Fibroblast of lung (primary cell): ENCODE results near the gene SEC61G. TPM values are rescaled to one million over a fixed set of nuclear protein-coding genes. Genes with fewer than 3 reads are reported as not detected.

Source experiments
- DNase-seq, 2 donors: peaks; one replicate each; pipeline versions ENCODE4 v3.0.0 to v3.0.0-alpha.2; 2010; ENCODE audit warnings: low read depth in 2 of 2
- H2AFZ ChIP-seq: 2 replicates; pipeline ENCODE4 v1.5.1; 2012; ENCODE audit warnings: low read length, control low read depth, inconsistent platforms
- H3K27ac ChIP-seq: 2 replicates; pipeline ENCODE4 v1.5.1; 2011; ENCODE audit warnings: low read length, control low read depth; ENCODE audit not compliant: insufficient read depth
- H3K27me3 ChIP-seq: 2 replicates; pipeline ENCODE4 v1.5.1; 2011; ENCODE audit warnings: mild to moderate bottlenecking, low read length; ENCODE audit not compliant: control insufficient read depth, insufficient read depth
- H3K36me3 ChIP-seq: 2 replicates; pipeline ENCODE4 v1.5.1; 2011; ENCODE audit warnings: low read length; ENCODE audit not compliant: control insufficient read depth, insufficient read depth
- H3K4me1 ChIP-seq: 2 replicates; pipeline ENCODE4 v1.5.1; 2011; ENCODE audit warnings: low read length; ENCODE audit not compliant: control insufficient read depth, insufficient read depth; ENCODE audit errors: extremely low read depth
- H3K4me2 ChIP-seq: 2 replicates; pipeline ENCODE4 v1.5.1; 2011; ENCODE audit warnings: low read length, control low read depth; ENCODE audit not compliant: insufficient read depth; ENCODE audit errors: extremely low read depth
- H3K4me3 ChIP-seq, 4 experiments: fragments of 200-600 bp in 1 of 4; sonication (generic) in 1 of 4; replicated peaks in 1 of 4; 2 replicates each; pipeline ENCODE4 v1.5.1; 2011 to 2016; ENCODE audit warnings: low read length in 4 of 4, low read depth in 3 of 4, mild to moderate bottlenecking in 3 of 4, control low read depth in 2 of 4, inconsistent platforms in 1 of 4, mixed read lengths in 1 of 4; ENCODE audit not compliant: insufficient read depth in 1 of 4; ENCODE audit errors: control extremely low read depth in 1 of 4
- H3K79me2 ChIP-seq: 2 replicates; pipeline ENCODE4 v1.5.1; 2012; ENCODE audit warnings: mild to moderate bottlenecking, low read length, inconsistent platforms; ENCODE audit not compliant: control insufficient read depth, insufficient read depth
- H3K9ac ChIP-seq: 2 replicates; pipeline ENCODE4 v1.5.1; 2011; ENCODE audit warnings: mild to moderate bottlenecking, low read length, control low read depth; ENCODE audit not compliant: insufficient read depth
- H3K9me3 ChIP-seq: 2 replicates; pipeline ENCODE4 v1.5.1; 2012; ENCODE audit warnings: low read depth, low read length; ENCODE audit not compliant: control insufficient read depth, insufficient read depth
- H4K20me1 ChIP-seq: 2 replicates; pipeline ENCODE4 v1.5.1; 2011; ENCODE audit warnings: low read length; ENCODE audit not compliant: control insufficient read depth, insufficient read depth; ENCODE audit errors: extremely low read depth
- EZH2 ChIP-seq: IDR thresholded peaks from 2 replicates; pipeline ENCODE4 v1.5.1; 2012; ENCODE audit warnings: low read length, control low read depth, mild to moderate bottlenecking; ENCODE audit errors: missing control alignments
- polyA plus RNA-seq, 2 donors: library from polyadenylated mRNA; depleted of rRNA in 1 of 2; stranded (reverse) in 1 of 2; unstranded in 1 of 2; fragments of >200 nt; gene quantifications; 2 replicates each; pipeline ENCODE4 v1.2.1, GENCODE V29; 2011 to 2012; ENCODE audit warnings: missing spikeins in 1 of 2
- total RNA-seq: library from RNA; depleted of rRNA; stranded (reverse); fragments of >200 nt; gene quantifications from 2 replicates; pipeline ENCODE4 v1.2.1, GENCODE V29; 2014
- TF ChIP-seq, protein P1 (sequence below), 2 donors: IDR thresholded peaks in 1 of 2; conservative IDR thresholded peaks in 1 of 2; 1 replicate in 1 of 2; 2 replicates in 1 of 2; pipeline ENCODE4 v1.5.1; 2011 to 2012; ENCODE audit warnings: low read length in 2 of 2, control low read depth in 1 of 2, inconsistent platforms in 1 of 2, low read depth in 1 of 2, mild to moderate bottlenecking in 1 of 2

The SEC61G gene
- total and polyA plus RNA-seq, 2 donors (not counting 1 experiment from before 2014, with no cell fraction given), result 143 to 623 TPM

DNA sequence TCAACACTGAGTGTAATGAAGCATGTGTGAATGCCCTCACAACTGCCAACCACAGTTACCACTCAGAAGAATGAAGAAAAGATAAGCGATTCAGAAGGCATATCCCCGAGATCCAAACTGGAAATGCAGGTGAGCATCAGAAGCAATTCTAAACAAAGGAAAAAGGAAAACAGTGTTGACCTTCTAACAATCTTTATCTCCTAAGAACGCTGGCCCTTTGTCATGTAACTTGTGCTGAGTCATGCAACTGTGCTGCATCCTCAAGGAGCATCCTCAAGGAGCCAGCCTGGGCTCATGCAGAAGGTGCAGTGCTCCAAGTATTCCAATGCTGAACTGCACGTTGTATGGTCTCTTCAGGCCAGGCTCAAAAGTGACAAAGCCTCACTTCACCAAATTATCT is 30.6 kb downstream of the SEC61G start:
- TF ChIP-seq, protein P1, sequence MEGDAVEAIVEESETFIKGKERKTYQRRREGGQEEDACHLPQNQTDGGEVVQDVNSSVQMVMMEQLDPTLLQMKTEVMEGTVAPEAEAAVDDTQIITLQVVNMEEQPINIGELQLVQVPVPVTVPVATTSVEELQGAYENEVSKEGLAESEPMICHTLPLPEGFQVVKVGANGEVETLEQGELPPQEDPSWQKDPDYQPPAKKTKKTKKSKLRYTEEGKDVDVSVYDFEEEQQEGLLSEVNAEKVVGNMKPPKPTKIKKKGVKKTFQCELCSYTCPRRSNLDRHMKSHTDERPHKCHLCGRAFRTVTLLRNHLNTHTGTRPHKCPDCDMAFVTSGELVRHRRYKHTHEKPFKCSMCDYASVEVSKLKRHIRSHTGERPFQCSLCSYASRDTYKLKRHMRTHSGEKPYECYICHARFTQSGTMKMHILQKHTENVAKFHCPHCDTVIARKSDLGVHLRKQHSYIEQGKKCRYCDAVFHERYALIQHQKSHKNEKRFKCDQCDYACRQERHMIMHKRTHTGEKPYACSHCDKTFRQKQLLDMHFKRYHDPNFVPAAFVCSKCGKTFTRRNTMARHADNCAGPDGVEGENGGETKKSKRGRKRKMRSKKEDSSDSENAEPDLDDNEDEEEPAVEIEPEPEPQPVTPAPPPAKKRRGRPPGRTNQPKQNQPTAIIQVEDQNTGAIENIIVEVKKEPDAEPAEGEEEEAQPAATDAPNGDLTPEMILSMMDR (conservative IDR thresholded peaks at IDR 0.05 in 1 of 2, IDR thresholded peaks at IDR 0.05 in 1 of 2; ENCODE audit: low read depth in 1 of 2, low read length in 2 of 2), result no peak
- TF ChIP-seq EZH2, result no peak
- Histone ChIP-seq H4K20me1 (no peaks in the 10 kb centered on the region), H3K27ac (no peak overlapping the region), H3K36me3 (no peaks in the 10 kb centered on the region), H3K79me2 (no peaks in the 10 kb centered on the region), H3K4me3 (no peak overlapping the region), H3K27me3 (no peaks in the 10 kb centered on the region), H3K4me2 (no peak overlapping the region), H3K9me3 (no peaks in the 10 kb centered on the region), H3K4me1 (no peaks in the 10 kb centered on the region), H2AFZ (no peak overlapping the region), H3K9ac (no peak overlapping the region)
- DNase-seq, result no peak

DNA sequence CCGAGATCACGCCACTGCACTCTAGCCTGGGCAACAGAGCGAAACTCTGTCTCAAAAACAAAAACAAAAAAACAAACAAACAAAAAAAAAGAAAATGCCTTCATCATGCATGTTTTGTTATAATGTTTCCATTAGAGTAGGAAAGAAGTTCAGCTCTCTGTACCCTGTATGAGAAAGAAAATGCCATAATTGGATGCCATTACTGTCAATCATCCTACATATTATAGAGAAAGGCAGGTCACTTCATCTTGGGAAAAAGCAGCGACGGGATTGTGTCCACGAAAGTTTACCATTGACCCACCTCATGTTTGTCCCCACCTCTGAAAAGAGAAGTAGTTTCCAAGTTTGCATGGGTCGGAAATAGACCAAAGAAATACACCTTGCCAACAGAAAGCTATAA is 33.8 kb downstream of the SEC61G start:
- Histone ChIP-seq H3K4me1 (no peaks in the 10 kb centered on the region), H3K4me3 (no peak overlapping the region), H3K36me3 (no peaks in the 10 kb centered on the region), H4K20me1 (no peaks in the 10 kb centered on the region), H3K4me2 (no peak overlapping the region), H3K27ac (no peak overlapping the region), H3K27me3 (no peaks in the 10 kb centered on the region), H3K79me2 (no peaks in the 10 kb centered on the region), H2AFZ (no peak overlapping the region), H3K9me3 (no peaks in the 10 kb centered on the region), H3K9ac (no peak overlapping the region)
- no peak for DNase-seq
- no peak for TF ChIP-seq EZH2
- TF ChIP-seq, protein P1 (conservative IDR thresholded peaks at IDR 0.05 in 1 of 2, IDR thresholded peaks at IDR 0.05 in 1 of 2; ENCODE audit: low read depth in 1 of 2, low read length in 2 of 2), result no peak

DNA sequence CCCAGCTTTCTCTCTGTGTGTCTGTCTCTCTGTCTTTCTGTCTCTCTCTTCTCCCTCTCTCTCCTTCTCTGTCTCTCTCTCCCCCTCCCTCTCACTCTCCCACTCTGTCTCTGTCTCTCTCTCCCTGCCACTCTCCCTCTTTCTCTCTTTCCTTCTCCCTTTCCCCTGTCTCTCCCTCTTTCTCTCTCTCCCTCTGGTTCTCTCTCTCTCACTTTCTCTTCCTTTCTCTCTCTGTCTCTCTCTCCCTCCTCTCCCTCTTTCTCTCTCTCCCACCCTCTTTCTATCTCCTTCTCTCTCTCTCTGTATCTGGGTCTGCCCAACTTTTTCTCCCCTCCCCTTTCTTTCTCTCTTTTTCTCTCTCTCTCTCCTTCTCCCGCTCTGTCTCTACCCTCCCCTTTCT is 36.5 kb downstream of the SEC61G start:
- Histone ChIP-seq H3K27ac (no peak overlapping the region), H3K4me3 (no peak overlapping the region), H2AFZ (no peak overlapping the region), H3K9ac (no peak overlapping the region), H3K9me3 (no peaks in the 10 kb centered on the region), H3K27me3 (no peaks in the 10 kb centered on the region), H3K36me3 (no peaks in the 10 kb centered on the region), H3K4me2 (no peak overlapping the region), H4K20me1 (no peaks in the 10 kb centered on the region), H3K4me1 (no peaks in the 10 kb centered on the region), H3K79me2 (no peaks in the 10 kb centered on the region)
- TF ChIP-seq EZH2, result no peak
- TF ChIP-seq, protein P1 (conservative IDR thresholded peaks at IDR 0.05 in 1 of 2, IDR thresholded peaks at IDR 0.05 in 1 of 2; ENCODE audit: low read depth in 1 of 2, low read length in 2 of 2), result no peak
- DNase-seq, result no peak
